ENCODE measurements around the gene TRMT10B. TPM values are rescaled to one million over a fixed set of nuclear protein-coding genes. Genes with fewer than 3 reads are reported as not detected.
A peak's percentile ranks its signal among the peaks of the same experiment; 100 is the strongest.
"Not testable (repeated sequence)": the region's sequence is repeated elsewhere in the genome, so short reads cannot be mapped to it uniquely, and the experiment has no call there.

TRMT10B gene
- total RNA-seq, 1 donor from 2014 or later: 0.48 TPM

GRCh38 chr9:37800631-37801286 lies 47.2 kb downstream of the TRMT10B start, which contains the start of gene DCAF10:
Gene DCAF10 (plus strand): TSS chr9:37800797. CDS start chr9:37800867, 70 bp downstream.
- DNase-seq (ENCODE audit: low spot score): peak; percentile 84

- DNase-seq (ENCODE audit: low spot score): no peak
Measured at GRCh38 chr9:37801287-37801850, 47.8 kb downstream of the TRMT10B start.

DNA sequence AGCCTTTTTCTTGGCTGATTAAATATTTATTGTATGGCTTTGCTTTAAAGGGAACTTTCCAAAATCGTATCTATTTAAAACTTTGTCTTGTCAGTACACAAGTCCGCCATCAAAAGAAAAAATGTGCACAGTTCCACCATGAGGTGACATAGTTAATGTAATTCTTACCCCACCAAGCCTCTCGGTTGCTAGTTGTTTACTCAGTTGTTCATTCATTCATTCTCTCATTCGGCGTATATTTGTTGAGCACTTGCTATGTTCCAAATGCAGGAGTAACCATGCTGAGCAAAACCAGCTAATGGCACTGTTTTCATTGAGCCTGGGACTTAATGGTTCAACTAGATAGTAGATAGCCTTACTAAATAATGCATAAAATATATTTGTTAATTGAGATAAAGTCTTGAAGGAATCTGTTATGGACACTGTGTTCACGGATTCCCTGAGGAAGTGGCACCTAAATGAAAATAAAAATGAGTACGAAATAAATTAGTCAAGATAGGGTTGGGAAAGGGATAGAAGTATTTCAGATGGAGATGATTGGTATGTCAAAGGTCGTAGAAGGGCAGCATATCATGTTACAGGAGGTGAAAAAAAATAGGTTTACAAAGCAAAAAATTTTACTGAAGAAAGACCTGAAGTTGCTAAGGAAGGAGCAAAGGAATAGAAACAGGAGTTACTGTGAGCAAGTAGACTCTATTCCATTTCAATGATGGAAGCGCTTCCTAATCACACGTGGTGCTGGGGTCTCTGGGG lies 48.5 kb downstream of the TRMT10B start:
- no peak for DNase-seq (ENCODE audit: low spot score)

GRCh38 chr9:37806271-37806670 lies 52.7 kb downstream of the TRMT10B start:
- no peak for DNase-seq (ENCODE audit: low spot score)

GRCh38 chr9:37809676-37810075 lies 56.1 kb downstream of the TRMT10B start:
- not testable (repeated sequence) for DNase-seq (ENCODE audit: low spot score)

- DNase-seq (ENCODE audit: low spot score): no peak
Measured at GRCh38 chr9:37811906-37812476, 58.4 kb downstream of the TRMT10B start.

- no peak for DNase-seq (ENCODE audit: low spot score)
Measured at GRCh38 chr9:37812773-37813379, 59.3 kb downstream of the TRMT10B start.

GRCh38 chr9:37818849-37819248 lies 65.2 kb downstream of the TRMT10B start:
- no peak for DNase-seq (ENCODE audit: low spot score)

- no peak for DNase-seq (ENCODE audit: low spot score)
Measured at GRCh38 chr9:37820142-37820541, 66.5 kb downstream of the TRMT10B start.

DNA sequence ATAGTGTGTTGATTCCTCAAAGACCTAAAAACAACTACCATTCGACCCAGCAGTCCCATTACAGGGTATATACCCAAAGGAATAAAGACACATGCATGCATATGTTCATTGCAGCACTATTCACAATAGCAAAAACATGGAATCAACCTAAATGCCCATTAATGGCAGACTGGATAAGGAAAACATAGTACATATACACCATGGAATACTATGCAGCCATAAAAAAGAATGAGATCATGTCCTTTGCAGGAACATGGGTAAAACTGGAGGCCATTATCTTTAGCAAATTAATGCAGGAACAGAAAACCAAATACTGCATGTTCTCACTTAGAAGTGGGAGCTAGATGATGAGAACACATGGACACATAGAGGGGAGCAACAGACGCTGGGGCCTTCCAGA lies 71.6 kb downstream of the TRMT10B start:
- DNase-seq (ENCODE audit: low spot score): not testable (repeated sequence)

DNA sequence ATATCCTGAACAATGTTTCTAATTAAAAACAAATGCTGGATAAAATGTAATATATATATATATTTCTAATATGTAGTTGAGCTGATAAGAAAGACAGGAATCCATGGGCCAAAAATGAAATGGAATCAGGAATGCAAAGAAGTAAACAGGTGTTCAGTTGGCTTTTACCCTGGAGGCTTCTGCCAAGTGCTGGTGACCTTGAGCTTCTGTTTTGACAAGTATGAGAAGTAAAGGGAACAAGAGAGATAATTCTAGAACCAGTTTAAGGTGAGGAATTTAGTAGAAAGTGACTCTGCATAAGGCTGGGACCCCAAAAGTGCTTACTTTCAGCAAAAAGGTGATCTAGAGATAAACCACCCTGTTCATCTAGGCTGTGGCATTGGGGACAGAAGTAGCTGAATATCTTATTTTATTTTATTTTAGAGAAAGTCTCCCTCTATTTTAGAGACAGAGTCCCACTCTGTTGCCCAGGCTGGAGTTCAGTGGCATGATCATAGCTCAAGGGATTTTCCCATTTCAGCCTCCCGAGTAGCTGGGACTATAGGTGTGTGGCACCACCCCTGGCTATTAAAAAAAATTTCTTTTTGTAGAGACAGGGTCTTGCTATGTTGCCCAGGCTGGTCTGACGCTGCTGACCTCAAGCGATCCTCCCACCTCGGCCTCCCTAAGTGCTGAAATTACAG lies 74.0 kb downstream of the TRMT10B start:
- no peak for DNase-seq (ENCODE audit: low spot score)

Other genes with a start within 250 kb of the TRMT10B start
- 5.3 TPM for gene FBXO10, start 177.4 kb upstream of the TRMT10B start, total RNA-seq (ENCODE audit: insufficient read depth, low replicate concordance)
- gene TOMM5, start 161.2 kb upstream of the TRMT10B start, total RNA-seq (ENCODE audit: insufficient read depth, low replicate concordance): 147 TPM
- 2.9 TPM for gene FRMPD1, start 102.9 kb upstream of the TRMT10B start, total RNA-seq (ENCODE audit: insufficient read depth, low replicate concordance)
- gene EXOSC3, start 31.3 kb downstream of the TRMT10B start, total RNA-seq (ENCODE audit: insufficient read depth, low replicate concordance): 23.6 TPM
- gene DCAF10, start 47.0 kb downstream of the TRMT10B start, total RNA-seq (ENCODE audit: insufficient read depth, low replicate concordance): 48.4 TPM
- 46.7 TPM for gene SLC25A51, start 150.3 kb downstream of the TRMT10B start, total RNA-seq (ENCODE audit: insufficient read depth, low replicate concordance)